Hypothalamus (tissue), 51 donors: ENCODE results near the gene CDKL4.
"Not testable (repeated sequence)": the region's sequence is repeated elsewhere in the genome, so short reads cannot be mapped to it uniquely, and the experiment has no call there.

Experiments
- DNase-seq, 51 donors: peaks; one replicate each; lab custom pipeline; 2025; lab: John Stamatoyannopoulos, UW

The CDKL4 gene

GRCh38 chr2:39181297-39181696, 62.5 kb downstream of the CDKL4 start:
- DNase-seq = no peak

GRCh38 chr2:39179974-39180960, 63.5 kb downstream of the CDKL4 start:
- no peak for DNase-seq

- DNase-seq = no peak
Observed at GRCh38 chr2:39178756-39179155, 65.0 kb downstream of the CDKL4 start.

GRCh38 chr2:39176997-39177396, 66.8 kb downstream of the CDKL4 start:
- DNase-seq = no peak

GRCh38 chr2:39175026-39175812, 68.6 kb downstream of the CDKL4 start:
- DNase-seq = no peak

GRCh38 chr2:39174022-39174421, 69.7 kb downstream of the CDKL4 start:
- DNase-seq = no peak

GRCh38 chr2:39172047-39172706, 71.6 kb downstream of the CDKL4 start:
- not testable (repeated sequence) for DNase-seq

GRCh38 chr2:39171621-39172020, 72.1 kb downstream of the CDKL4 start:
- no peak for DNase-seq

- no peak for DNase-seq
Observed at GRCh38 chr2:39164089-39164488, 79.7 kb downstream of the CDKL4 start.

- DNase-seq = no peak
Observed at GRCh38 chr2:39160982-39161381, 82.8 kb downstream of the CDKL4 start.

GRCh38 chr2:39159283-39159682, 84.5 kb downstream of the CDKL4 start:
- DNase-seq = no peak

- no peak for DNase-seq
Observed at GRCh38 chr2:39158351-39158750, 85.4 kb downstream of the CDKL4 start.

- DNase-seq = no peak
Observed at GRCh38 chr2:39156846-39157245, 86.9 kb downstream of the CDKL4 start.

GRCh38 chr2:39156107-39156506, 87.7 kb downstream of the CDKL4 start:
- no peak for DNase-seq

- not testable (repeated sequence) for DNase-seq
Observed at GRCh38 chr2:39155573-39155972, 88.2 kb downstream of the CDKL4 start.

- no peak for DNase-seq
Observed at GRCh38 chr2:39154944-39155343, 88.8 kb downstream of the CDKL4 start.

- no peak for DNase-seq
Observed at GRCh38 chr2:39153312-39153711, 90.5 kb downstream of the CDKL4 start.

- no peak for DNase-seq
Observed at GRCh38 chr2:39152504-39152903, 91.3 kb downstream of the CDKL4 start.

GRCh38 chr2:39150890-39151497, 92.8 kb downstream of the CDKL4 start:
- no peak for DNase-seq

GRCh38 chr2:39150102-39150562, 93.6 kb downstream of the CDKL4 start:
- DNase-seq = no peak

GRCh38 chr2:39146630-39147029, 97.1 kb downstream of the CDKL4 start:
- no peak for DNase-seq
